GM18520 (cell line): ENCODE results near the gene CMC1.
"Not testable (repeated sequence)": the region's sequence is repeated elsewhere in the genome, so short reads cannot be mapped to it uniquely, and the experiment has no call there.

Experiments used
- ATAC-seq: cut with Tn5 transposase; IDR thresholded peaks from one replicate; pipeline ENCODE4 v1.9.1; 2021; ENCODE audit not compliant: unreplicated experiment

CMC1 gene

GRCh38 chr3:28241221-28242160 is at the start of gene CMC1:
TSS of gene CMC1 (plus strand) at chr3:28241619. CDS start at chr3:28241794, 175 bp downstream.
- peak; percentile 92 for ATAC-seq

GRCh38 chr3:28198161-28198560 is 43.3 kb upstream of the CMC1 start:
- ATAC-seq, result no peak

- no peak for ATAC-seq
These were observed 42.4 kb upstream of the CMC1 start for GRCh38 chr3:28198974-28199373.

GRCh38 chr3:28199643-28200042 is 41.8 kb upstream of the CMC1 start:
- ATAC-seq, result not testable (repeated sequence)

GRCh38 chr3:28200366-28200848 is 41.0 kb upstream of the CMC1 start:
- not testable (repeated sequence) for ATAC-seq

- no peak for ATAC-seq
These were observed 34.9 kb upstream of the CMC1 start for GRCh38 chr3:28206479-28206878.

GRCh38 chr3:28207000-28207733 is 34.3 kb upstream of the CMC1 start:
- ATAC-seq, result no peak

GRCh38 chr3:28210968-28211713 is 30.3 kb upstream of the CMC1 start:
- no peak for ATAC-seq

- no peak for ATAC-seq
These were observed 28.7 kb upstream of the CMC1 start for GRCh38 chr3:28212681-28213080.

GRCh38 chr3:28215407-28215806 is 26.0 kb upstream of the CMC1 start:
- ATAC-seq, result no peak

GRCh38 chr3:28218071-28218916 is 23.1 kb upstream of the CMC1 start:
- ATAC-seq, result peak; percentile 88

GRCh38 chr3:28218917-28219198 is 22.6 kb upstream of the CMC1 start:
- no peak for ATAC-seq

GRCh38 chr3:28224430-28224829 is 17.0 kb upstream of the CMC1 start:
- no peak for ATAC-seq

GRCh38 chr3:28226020-28226419 is 15.4 kb upstream of the CMC1 start:
- ATAC-seq, result no peak

- ATAC-seq, result no peak
These were observed 12.8 kb upstream of the CMC1 start for GRCh38 chr3:28228623-28229022.

- no peak for ATAC-seq
These were observed 8.8 kb upstream of the CMC1 start for GRCh38 chr3:28232659-28233058.

GRCh38 chr3:28234454-28234853 is 7.0 kb upstream of the CMC1 start:
- peak; percentile 57 for ATAC-seq

- no peak for ATAC-seq
These were observed 2.3 kb upstream of the CMC1 start for GRCh38 chr3:28239108-28239507.

- ATAC-seq, result no peak
These were observed 978 bp upstream of the CMC1 start for GRCh38 chr3:28240441-28240840.

GRCh38 chr3:28242519-28242918 is 1.1 kb downstream of the CMC1 start:
- no peak for ATAC-seq
